Heart right ventricle (tissue), 16 donors: ENCODE measurements around the gene FAM241B. TPM values are rescaled to one million over a fixed set of nuclear protein-coding genes. Genes with fewer than 3 reads are reported as not detected.

Experiments used
- ATAC-seq, 8 donors: fragments of 200-7000 bp; cut with Tn5 transposase; one replicate each; pipeline ENCODE4 v1.9.1; 2020; ENCODE audit warnings: mild to moderate bottlenecking in 8 of 8, moderate library complexity in 8 of 8, moderate number of reproducible peaks in 1 of 8
- DNase-seq, 2 donors: peaks; one replicate each; pipeline ENCODE4 v3.0.0-alpha.2; 2020
- H3K27ac ChIP-seq, 10 donors: fragments of 200-600 bp; sonication (generic) in 2 of 10; one replicate each; pipeline versions ENCODE4 v1.5.0 to v1.8.0; 2020 to 2022; ENCODE audit warnings: mild to moderate bottlenecking in 3 of 10
- H3K27me3 ChIP-seq, 7 donors: fragments of 200-600 bp; one replicate each; pipeline ENCODE4 v1.8.0; 2021 to 2022; ENCODE audit warnings: mild to moderate bottlenecking in 2 of 7
- H3K36me3 ChIP-seq, 9 donors: fragments of 200-600 bp; sonication (generic) in 1 of 9; one replicate each; pipeline versions ENCODE4 v1.5.0 to v1.8.0; 2020 to 2022; ENCODE audit warnings: mild to moderate bottlenecking in 2 of 9
- H3K4me1 ChIP-seq, 9 donors: fragments of 200-600 bp; sonication (generic) in 1 of 9; one replicate each; pipeline versions ENCODE4 v1.5.0 to v1.8.0; 2020 to 2022; ENCODE audit warnings: mild to moderate bottlenecking in 4 of 9
- H3K4me3 ChIP-seq, 10 donors: fragments of 200-600 bp; sonication (generic) in 2 of 10; one replicate each; pipeline versions ENCODE4 v1.5.0 to v1.8.0; 2020 to 2022; ENCODE audit warnings: mild to moderate bottlenecking in 7 of 10, moderate library complexity in 2 of 10
- H3K9me3 ChIP-seq, 11 donors: fragments of 200-600 bp in 10 of 11; sonication (generic) in 2 of 11; one replicate each; pipeline versions ENCODE4 v1.5.0 to v1.8.0; 2013 to 2022; ENCODE audit warnings: mild to moderate bottlenecking in 2 of 11, control low read depth in 1 of 11, moderate library complexity in 1 of 11
- WGBS, 2 donors: extraction: QIAGEN DNeasy Blood & Tissue Kit; methylation state at CpG; one replicate each; pipeline ENCODE4 v1.1.7; 2013; ENCODE audit warnings: inconsistent platforms in 1 of 2; 5-methylcytosine and 5-hydroxymethylcytosine counted together
- intact Hi-C, 10 donors: fragments of 100-400 bp; cut with DNase I; formaldehyde crosslinking; loops; one replicate each; pipeline versions ENCODE4 v1.11.1 to v1.14.2; 2022
- polyA plus RNA-seq, 2 donors: library from polyadenylated mRNA; stranded (reverse); fragments of 200-250 nt; gene quantifications; one replicate each; pipeline ENCODE4 v1.2.3, GENCODE V29; 2013
- total RNA-seq, 10 donors: library from RNA; stranded (reverse); fragmentation: NEBNext Ultra II Directional in 3 of 10; extraction: Animal tissue kit (Norgen Biotek cat#: 25700) in 3 of 10; gene quantifications; one replicate each; pipeline versions ENCODE4 v1.2.1 to v1.2.4, GENCODE V29; 2021 to 2023
- TF ChIP-seq, protein P1 (sequence below), 9 donors: fragments of 200-600 bp; sonication (generic) in 2 of 9; IDR thresholded peaks; one replicate each; pipeline versions ENCODE4 v1.5.0 to v1.8.0; 2021 to 2022; ENCODE audit warnings: antibody characterized with exemption in 9 of 9, mild to moderate bottlenecking in 5 of 9, moderate library complexity in 1 of 9
- donor health status: Arrhythmogenic right ventricular cardiomyopathy.
- donor health status: ischemic (EF 13 %, LVEDD 7.1; RV severe dilation, severe dysfunction).
- donor health status: healthy with polysubstance abuse.
- donor health status: DM: no; HTN: yes; CAD: no.
- donor health status: DM: no; HTN: no; CAD: no.
- donor health status: ischemic (EF 25% LVEDD 6.9; RV normal size, moderate dysfunction).
- donor health status: ischemic (EF 25% LVEDD 5.7; RV mildly dilated, moderate dysfunction).
- donor health status: healthy.
- donor health status: DM: yes; HTN: yes; CAD: no.
- donor health status: Ischemic cardiomyopathy.
- donor health status: ischemic (EF 35%, LVEDD 5.7; RV mildly dilated, moderate dysfunction).
- donor health status: nonischemic (EF 11% LVEDD 7.7; RV severe dilation, severe dysfunction).
- donor health status: DM: yes; HTN: yes; CAD: no.
- donor health status: PGD.
- donor health status: ischemic (EF 29% LVEDD 5.4; RV normal size, mild dysfunction).
- donor health status: nonischemic (EF 23%, LVEDD 6.1; RV moderate dilation, normal function).

FAM241B gene
- total and polyA plus RNA-seq, 12 donors = 1.4 to 9.0 (median 4.5) TPM

DNA sequence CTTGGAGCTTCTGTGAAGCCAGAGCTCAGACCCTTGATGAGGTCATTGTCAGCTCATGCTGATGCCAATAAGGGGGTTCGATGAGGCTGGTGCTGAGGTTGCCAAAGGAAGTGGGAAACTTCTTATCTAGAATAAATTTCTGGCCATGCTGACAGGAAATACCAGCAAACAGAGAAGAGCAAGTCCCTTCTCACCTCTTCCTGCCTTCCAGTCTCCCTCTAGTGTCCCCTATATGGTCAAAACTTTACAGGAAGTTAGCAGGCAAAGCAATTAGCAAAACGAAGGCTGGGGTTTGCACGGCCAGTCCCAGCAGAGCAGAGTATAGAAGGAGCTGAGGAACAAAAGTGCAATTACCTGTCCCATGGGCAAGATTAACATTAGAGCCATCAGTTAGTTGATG lies 41.7 kb upstream of the FAM241B start:
- Histone ChIP-seq H3K27ac (no peak overlapping the region), H3K36me3 (no peaks in the 10 kb centered on the region), H3K9me3 (no peaks in the 10 kb centered on the region), H3K4me1 (no peaks in the 10 kb centered on the region), H3K27me3 (peaks cover 0 to 7% (median 0%) of the 10 kb centered on the region in 7 donors), H3K4me3 (no peak overlapping the region)
- intact Hi-C loops = no loop called here
- TF ChIP-seq, protein P1, sequence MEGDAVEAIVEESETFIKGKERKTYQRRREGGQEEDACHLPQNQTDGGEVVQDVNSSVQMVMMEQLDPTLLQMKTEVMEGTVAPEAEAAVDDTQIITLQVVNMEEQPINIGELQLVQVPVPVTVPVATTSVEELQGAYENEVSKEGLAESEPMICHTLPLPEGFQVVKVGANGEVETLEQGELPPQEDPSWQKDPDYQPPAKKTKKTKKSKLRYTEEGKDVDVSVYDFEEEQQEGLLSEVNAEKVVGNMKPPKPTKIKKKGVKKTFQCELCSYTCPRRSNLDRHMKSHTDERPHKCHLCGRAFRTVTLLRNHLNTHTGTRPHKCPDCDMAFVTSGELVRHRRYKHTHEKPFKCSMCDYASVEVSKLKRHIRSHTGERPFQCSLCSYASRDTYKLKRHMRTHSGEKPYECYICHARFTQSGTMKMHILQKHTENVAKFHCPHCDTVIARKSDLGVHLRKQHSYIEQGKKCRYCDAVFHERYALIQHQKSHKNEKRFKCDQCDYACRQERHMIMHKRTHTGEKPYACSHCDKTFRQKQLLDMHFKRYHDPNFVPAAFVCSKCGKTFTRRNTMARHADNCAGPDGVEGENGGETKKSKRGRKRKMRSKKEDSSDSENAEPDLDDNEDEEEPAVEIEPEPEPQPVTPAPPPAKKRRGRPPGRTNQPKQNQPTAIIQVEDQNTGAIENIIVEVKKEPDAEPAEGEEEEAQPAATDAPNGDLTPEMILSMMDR (IDR thresholded peaks at IDR 0.05) = no peak
- ATAC-seq (no peak), DNase-seq (no peak)
- WGBS, 2 donors = 14 to 29% methylated on average over 3 of the region's 3 CpGs

- intact Hi-C loops = no loop called here
- peaks cover 0 to 64% (median 38%) of the 10 kb centered on the region in 7 donors for H3K27me3 ChIP-seq
- 59 to 75% methylated on average over 5 of the region's 5 CpGs for WGBS, 2 donors
Observed at GRCh38 chr10:69600761-69601330, 29.2 kb upstream of the FAM241B start.

DNA sequence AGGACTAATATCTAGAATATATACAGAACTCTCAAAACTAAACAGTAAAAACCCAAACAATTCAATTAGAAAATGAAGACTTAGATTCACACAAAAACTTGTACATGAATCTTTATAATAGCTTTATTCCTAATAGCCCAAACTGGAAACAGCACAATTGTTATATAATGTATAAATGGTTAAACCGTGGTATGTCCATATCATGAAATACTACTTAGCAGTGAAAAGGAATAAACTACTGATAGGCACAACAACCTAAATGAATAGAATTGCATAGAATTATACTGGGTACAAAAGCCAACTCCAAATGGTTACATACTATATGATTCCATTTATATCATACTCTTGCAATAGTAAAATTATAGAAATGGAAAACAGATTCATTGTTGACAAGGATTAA lies 21.0 kb upstream of the FAM241B start:
- Histone ChIP-seq H3K27ac (no peak overlapping the region), H3K27me3 (peaks cover 0 to 21% (median 6%) of the 10 kb centered on the region in 7 donors), H3K4me1 (no peaks in the 10 kb centered on the region), H3K9me3 (peaks cover 0 to 38% (median 20%) of the 10 kb centered on the region in 11 donors), H3K36me3 (no peaks in the 10 kb centered on the region), H3K4me3 (no peak overlapping the region)
- DNase-seq (no peak), ATAC-seq (no peak)
- intact Hi-C loops = no loop called here
- TF ChIP-seq, protein P1 (IDR thresholded peaks at IDR 0.05) = no peak
- 44 to 97% methylated on average over 1 of the region's 1 CpG for WGBS, 2 donors

More at GRCh38 chr10:69600761-69601330, 29.2 kb upstream of the FAM241B start:
- Histone ChIP-seq H3K36me3 (no peaks in the 10 kb centered on the region), H3K9me3 (peaks cover 0 to 7% (median 0%) of the 10 kb centered on the region in 11 donors), H3K4me3 (no peak overlapping the region), H3K4me1 (no peaks in the 10 kb centered on the region), H3K27ac (no peak overlapping the region)
- DNase-seq (no peak), ATAC-seq (no peak)
- TF ChIP-seq, protein P1 (IDR thresholded peaks at IDR 0.05) = no peak

GRCh38 chr10:69612760-69613159 lies 17.3 kb upstream of the FAM241B start:
- DNase-seq = no peak
- ATAC-seq = no peak
- TF ChIP-seq, protein P1 (IDR thresholded peaks at IDR 0.05) = no peak
- Histone ChIP-seq H3K9me3 (peaks cover 0 to 38% (median 20%) of the 10 kb centered on the region in 11 donors), H3K36me3 (no peaks in the 10 kb centered on the region), H3K27ac (no peak overlapping the region), H3K27me3 (peaks cover 0 to 4% (median 0%) of the 10 kb centered on the region in 7 donors), H3K4me1 (no peaks in the 10 kb centered on the region), H3K4me3 (no peak overlapping the region)
- intact Hi-C loops = no loop called here
